ENCODE data around the gene DCHS1. TPM values are rescaled to one million over a fixed set of nuclear protein-coding genes. Genes with fewer than 3 reads are reported as not detected.
A peak's percentile ranks its signal among the peaks of the same experiment; 100 is the strongest.

Gene DCHS1
- total and polyA plus RNA-seq, 2 of the 13 experiments (the other 11 are each of a cell fraction or from before 2014, with no cell fraction given) = under 0.01 to 0.03 TPM

- TF ChIP-seq RNF219 (CRISPR knock-in tag; IDR thresholded peaks at IDR 0.05) = no peak
- TF ChIP-seq ZBTB46 (CRISPR knock-in tag; IDR thresholded peaks at IDR 0.05; ENCODE audit: borderline replicate concordance) = no peak
- TF ChIP-seq IRF9 (CRISPR knock-in tag; IDR thresholded peaks at IDR 0.05; ENCODE audit: borderline replicate concordance) = no peak
- no peak for TF ChIP-seq ZNF609 (CRISPR knock-in tag; IDR thresholded peaks at IDR 0.05; ENCODE audit: borderline replicate concordance)
- no peak for TF ChIP-seq ZSCAN31 (CRISPR knock-in tag; IDR thresholded peaks at IDR 0.05; ENCODE audit: low read depth)
- TF ChIP-seq ZGPAT (CRISPR knock-in tag; IDR thresholded peaks at IDR 0.05) = 0 out of 2 replicates have a peak, but pooled peaks have one; percentile 67
- TF ChIP-seq PBX2 (CRISPR knock-in tag; IDR thresholded peaks at IDR 0.05) = no peak
- no peak for TF ChIP-seq ZMYM2 (CRISPR knock-in tag; IDR thresholded peaks at IDR 0.05)
- no peak for TF ChIP-seq ZNF446 (CRISPR knock-in tag; IDR thresholded peaks at IDR 0.05)
- no peak for TF ChIP-seq CAMTA2 (CRISPR knock-in tag; IDR thresholded peaks at IDR 0.05; ENCODE audit: borderline replicate concordance)
- TF ChIP-seq CBX2 (IDR thresholded peaks at IDR 0.05; ENCODE audit: low read depth, low read length) = no peak
- no peak for TF ChIP-seq CBX2 (CRISPR knock-in tag; IDR thresholded peaks at IDR 0.05; ENCODE audit: low read depth)
- TF ChIP-seq ZFP82 (CRISPR knock-in tag; IDR thresholded peaks at IDR 0.05; ENCODE audit: borderline replicate concordance) = no peak
- no peak for TF ChIP-seq SNRNP70 (IDR thresholded peaks at IDR 0.05; ENCODE audit: low read depth, low read length)
- TF ChIP-seq RAD21 (CRISPR knock-in tag; IDR thresholded peaks at IDR 0.05) = no peak
- no peak for TF ChIP-seq BCL6 (CRISPR knock-in tag; IDR thresholded peaks at IDR 0.05)
Measured at GRCh38 chr11:6619004-6619745, 36.4 kb downstream of the DCHS1 start, which contains the start of gene TPP1 (continued).
